Calu3 (cell line): Measurements from ENCODE around the gene ALPG. TPM values are rescaled to one million over a fixed set of nuclear protein-coding genes. Genes with fewer than 3 reads are reported as not detected.
"Not testable (repeated sequence)": the region's sequence is repeated elsewhere in the genome, so short reads cannot be mapped to it uniquely, and the experiment has no call there.

ENCODE experiments used
- Bru-seq: library from RNA; stranded (reverse); fragments of 400-500 nt; gene quantifications from one replicate; lab custom pipeline; 2021; lab: Mats Ljungman, UMichigan
- BruChase-seq, 2 experiments: library from RNA; stranded (reverse); fragments of 400-500 nt; gene quantifications; one replicate each; lab custom pipeline; 2021; lab: Mats Ljungman, UMichigan
- BruUV-seq: library from RNA; stranded (reverse); fragments of 400-500 nt; replicated peaks from 2 replicates; lab custom pipeline; 2021; lab: Mats Ljungman, UMichigan
- CTCF ChIA-PET: fragments of 300-600 bp; sonication (Branson Sonifier 250); formaldehyde crosslinking; loops from one replicate; lab custom pipeline; 2022; ENCODE audit warnings: antibody characterized with exemption; lab: Charles Lee
- DNase-seq: peaks from one replicate; pipeline ENCODE4 v3.0.0; 2022
- H3K27ac Mint-ChIP-seq: one replicate; pipeline ENCODE4 v1.8.0; 2022; ENCODE audit warnings: mixed read lengths; ENCODE audit not compliant: unreplicated experiment
- H3K27me3 Mint-ChIP-seq: one replicate; pipeline ENCODE4 v1.8.0; 2022; ENCODE audit warnings: mixed read lengths; ENCODE audit not compliant: unreplicated experiment
- H3K36me3 Mint-ChIP-seq: one replicate; pipeline ENCODE4 v1.8.0; 2022; ENCODE audit warnings: mild to moderate bottlenecking, moderate library complexity, mixed read lengths; ENCODE audit not compliant: insufficient read depth, unreplicated experiment
- H3K4me1 Mint-ChIP-seq: one replicate; pipeline ENCODE4 v1.8.0; 2022; ENCODE audit warnings: mild to moderate bottlenecking, low read depth, mixed read lengths; ENCODE audit not compliant: unreplicated experiment
- H3K4me3 Mint-ChIP-seq: one replicate; pipeline ENCODE4 v1.8.0; 2022; ENCODE audit warnings: mild to moderate bottlenecking, low read depth, moderate library complexity, mixed read lengths; ENCODE audit not compliant: unreplicated experiment
- H3K9me3 Mint-ChIP-seq: one replicate; pipeline ENCODE4 v1.8.0; 2022; ENCODE audit warnings: low read depth, mixed read lengths; ENCODE audit not compliant: unreplicated experiment
- CTCF ChIP-seq: fragments of 200-600 bp; IDR thresholded peaks from one replicate; pipeline ENCODE4 v1.8.0; 2022; ENCODE audit warnings: antibody characterized with exemption; ENCODE audit not compliant: unreplicated experiment
- intact Hi-C: fragments of 100-400 bp; cut with micrococcal nuclease; formaldehyde crosslinking; loops from one replicate; pipeline ENCODE4 v1.10.0; 2022; ENCODE audit not compliant: unreplicated experiment
- long read RNA-seq: library from polyadenylated mRNA; stranded (forward); transcript quantifications from one replicate; pipeline ENCODE4 v2.0.0, GENCODE V29; 2022
- total RNA-seq: library from RNA; stranded (reverse); gene quantifications from 2 replicates; pipeline ENCODE4 v1.2.3, GENCODE V29; 2022

ALPG gene
- total RNA-seq: not detected in 2 replicates
- not detected for Bru-seq, nascent RNA
- BruChase-seq, experiment 1, labeled RNA remaining after a 6-hour chase: not detected
- not detected for BruChase-seq, experiment 2, labeled RNA remaining after a 2-hour chase
- long read RNA-seq: 0 reads

- CTCF ChIA-PET: no interaction called here
- Mint-ChIP-seq H3K27me3 (peaks cover 13% of the 10 kb centered on the region), H3K4me1 (no peaks in the 10 kb centered on the region)
These were observed at the start of gene ALPG for GRCh38 chr2:232406556-232407310. Gene ALPG, plus strand, starts transcription at chr2:232406844. Its CDS starts 51 bp downstream, at chr2:232406895.

GRCh38 chr2:232361646-232362045 is 45.0 kb upstream of the ALPG start:
- Mint-ChIP-seq H3K27ac (no peak overlapping the region), H3K4me1 (peaks cover 8% of the 10 kb centered on the region), H3K36me3 (no peaks in the 10 kb centered on the region), H3K4me3 (no peak overlapping the region), H3K27me3 (peaks cover 4% of the 10 kb centered on the region), H3K9me3 (no peaks in the 10 kb centered on the region)
- intact Hi-C loops: no loop called here
- DNase-seq: no peak
- CTCF ChIA-PET: interaction anchor here (0.5 kb wide), 1 partner anchor 544 kb away, joined by 3 read pairs; no protein-coding TSS in a partner anchor
- no peak for TF ChIP-seq CTCF
- BruUV-seq: no TSS peak

More at GRCh38 chr2:232406556-232407310, at the start of gene ALPG:
- Mint-ChIP-seq H3K9me3 (no peaks in the 10 kb centered on the region), H3K36me3 (no peaks in the 10 kb centered on the region), H3K27ac (no peak within 1 kb of the TSS), H3K4me3 (no peak within 1 kb of the TSS)
- no peak for TF ChIP-seq CTCF
- BruUV-seq: no TSS peak
- DNase-seq: no peak
- intact Hi-C loops: no loop called here

- no peaks in the 10 kb centered on the region for H3K9me3 Mint-ChIP-seq
- H3K36me3 Mint-ChIP-seq: no peaks in the 10 kb centered on the region
- intact Hi-C loops: no loop called here
- H3K27ac Mint-ChIP-seq: no peak overlapping the region
- TF ChIP-seq CTCF: no peak
- CTCF ChIA-PET: interaction anchor here (1.0 kb wide), 1 partner anchor 10 kb away, joined by 3 read pairs; no protein-coding TSS in a partner anchor
- DNase-seq: no peak
- no peak overlapping the region for H3K4me3 Mint-ChIP-seq
- peaks cover 8% of the 10 kb centered on the region for H3K4me1 Mint-ChIP-seq
- BruUV-seq: no TSS peak
- no peaks in the 10 kb centered on the region for H3K27me3 Mint-ChIP-seq
These were observed 44.3 kb upstream of the ALPG start for GRCh38 chr2:232362174-232362900.

GRCh38 chr2:232363064-232363783 is 43.4 kb upstream of the ALPG start:
- H3K4me3 Mint-ChIP-seq, H3K36me3 Mint-ChIP-seq, H3K27me3 Mint-ChIP-seq, H3K27ac Mint-ChIP-seq, BruUV-seq, H3K9me3 Mint-ChIP-seq, intact Hi-C loops, H3K4me1 Mint-ChIP-seq, DNase-seq: not testable (repeated sequence)
- CTCF ChIA-PET: interaction anchor here (0.7 to 1.0 kb wide), 2 partner anchors 9 to 82 kb away, joined by 3 to 4 read pairs; no protein-coding TSS in a partner anchor
